Smooth muscle cell (in vitro differentiated cells): ENCODE measurements around the gene LDLRAD1. TPM values are rescaled to one million over a fixed set of nuclear protein-coding genes. Genes with fewer than 3 reads are reported as not detected.

Experiments used
- DNase-seq: peaks from one replicate; lab custom pipeline; 2025; ENCODE audit not compliant: unreplicated experiment; lab: John Stamatoyannopoulos, UW
- H2AFZ ChIP-seq: fragments of 200-600 bp; sonication (generic); 2 replicates; pipeline ENCODE4 v1.6.0; 2016; ENCODE audit warnings: antibody characterized with exemption, low read depth, mild to moderate bottlenecking
- H3F3A ChIP-seq: fragments of 200-600 bp; sonication (generic); 2 replicates; pipeline ENCODE4 v1.6.0; 2017; ENCODE audit warnings: antibody characterized with exemption, low read depth
- H3K27ac ChIP-seq: fragments of 200-600 bp; sonication (generic); 2 replicates; pipeline ENCODE4 v1.5.1; 2016; ENCODE audit warnings: low read depth, mild to moderate bottlenecking
- H3K27me3 ChIP-seq: fragments of 200-600 bp; sonication (generic); 2 replicates; pipeline ENCODE4 v1.6.1; 2016; ENCODE audit warnings: low read depth, mild to moderate bottlenecking
- H3K36me3 ChIP-seq: fragments of 200-600 bp; sonication (generic); 2 replicates; pipeline ENCODE4 v1.5.1; 2016; ENCODE audit warnings: low read depth
- H3K4me1 ChIP-seq: fragments of 200-600 bp; sonication (generic); 2 replicates; pipeline ENCODE4 v1.5.1; 2016; ENCODE audit warnings: low read depth
- H3K4me2 ChIP-seq: fragments of 200-600 bp; sonication (generic); 2 replicates; pipeline ENCODE4 v1.6.0; 2016; ENCODE audit warnings: mild to moderate bottlenecking
- H3K4me3 ChIP-seq: fragments of 200-600 bp; sonication (generic); 2 replicates; pipeline ENCODE4 v1.5.1; 2016; ENCODE audit warnings: mild to moderate bottlenecking
- H3K79me2 ChIP-seq: fragments of 200-600 bp; sonication (generic); 2 replicates; pipeline ENCODE4 v1.6.0; 2016; ENCODE audit warnings: low read depth, mild to moderate bottlenecking
- H3K9ac ChIP-seq: fragments of 200-600 bp; sonication (generic); 2 replicates; pipeline ENCODE4 v1.6.0; 2016; ENCODE audit warnings: low read depth
- H3K9me3 ChIP-seq: fragments of 200-600 bp; sonication (generic); replicated peaks from 2 replicates; pipeline ENCODE4 v1.5.1; 2016; ENCODE audit warnings: low read depth
- H4K20me1 ChIP-seq: fragments of 200-600 bp; sonication (generic); 2 replicates; pipeline ENCODE4 v1.6.0; 2016; ENCODE audit warnings: low read depth
- CTCF ChIP-seq: fragments of 200-600 bp; sonication (generic); IDR thresholded peaks from 2 replicates; pipeline ENCODE4 v1.5.1; 2017; ENCODE audit warnings: borderline replicate concordance, mild to moderate bottlenecking, antibody characterized with exemption; ENCODE audit not compliant: insufficient read depth, poor library complexity, severe bottlenecking
- WGBS: methylation state at CpG from one replicate; pipeline ENCODE4 v1.1.7; 2016; ENCODE audit warnings: low lambda C conversion rate; 5-methylcytosine and 5-hydroxymethylcytosine counted together
- polyA plus RNA-seq: library from polyadenylated mRNA; unstranded; fragments of >200 nt; fragmentation: Nextera tagmentation; extraction: Ambion mirVana; gene quantifications from 2 replicates; pipeline ENCODE4 v1.2.1, GENCODE V29; 2016
- total RNA-seq: library from RNA; depleted of rRNA; stranded (reverse); fragments of >200 nt; gene quantifications from 2 replicates; pipeline ENCODE4 v1.2.3, GENCODE V29; 2014

LDLRAD1 gene
- total and polyA plus RNA-seq, 2 experiments from 2014 or later, result not detected

- TF ChIP-seq CTCF, result no peak
- H3K27ac ChIP-seq, result no peak overlapping the region
- H3K4me3 ChIP-seq, result no peak overlapping the region
- peaks cover 35% of the 10 kb centered on the region for H4K20me1 ChIP-seq
- no peak for DNase-seq
- H3K27me3 ChIP-seq, result no peaks in the 10 kb centered on the region
- H3F3A ChIP-seq, result no peaks in the 10 kb centered on the region
- peaks cover 24% of the 10 kb centered on the region for H3K36me3 ChIP-seq
- no peaks in the 10 kb centered on the region for H3K9me3 ChIP-seq
- H3K4me1 ChIP-seq, result no peaks in the 10 kb centered on the region
- H3K79me2 ChIP-seq, result peaks cover 21% of the 10 kb centered on the region
- no peak overlapping the region for H2AFZ ChIP-seq
- H3K9ac ChIP-seq, result no peak overlapping the region
- H3K4me2 ChIP-seq, result no peak overlapping the region
- WGBS, result 64% methylated on average over 1 of the region's 1 CpG
These were observed 23.8 kb upstream of the LDLRAD1 start for GRCh38 chr1:54041806-54042205.

GRCh38 chr1:54037476-54037875 lies 19.5 kb upstream of the LDLRAD1 start:
- no peak overlapping the region for H2AFZ ChIP-seq
- H3K9ac ChIP-seq, result no peak overlapping the region
- H3K36me3 ChIP-seq, result peaks cover 25% of the 10 kb centered on the region
- no peaks in the 10 kb centered on the region for H3K4me1 ChIP-seq
- H4K20me1 ChIP-seq, result no peaks in the 10 kb centered on the region
- H3K4me3 ChIP-seq, result no peak overlapping the region
- no peaks in the 10 kb centered on the region for H3K79me2 ChIP-seq
- H3K27ac ChIP-seq, result no peak overlapping the region
- TF ChIP-seq CTCF, result no peak
- H3K27me3 ChIP-seq, result no peaks in the 10 kb centered on the region
- no peak for DNase-seq
- H3K9me3 ChIP-seq, result no peaks in the 10 kb centered on the region
- H3K4me2 ChIP-seq, result no peak overlapping the region
- H3F3A ChIP-seq, result no peaks in the 10 kb centered on the region

- H3K27me3 ChIP-seq, result no peaks in the 10 kb centered on the region
- no peaks in the 10 kb centered on the region for H3K4me1 ChIP-seq
- H3K9me3 ChIP-seq, result no peaks in the 10 kb centered on the region
- TF ChIP-seq CTCF, result no peak
- 84% methylated on average over 3 of the region's 3 CpGs for WGBS
- no peaks in the 10 kb centered on the region for H4K20me1 ChIP-seq
- no peak overlapping the region for H3K4me2 ChIP-seq
- H3F3A ChIP-seq, result peaks cover 10% of the 10 kb centered on the region
- H3K4me3 ChIP-seq, result no peak overlapping the region
- H3K79me2 ChIP-seq, result no peaks in the 10 kb centered on the region
- H3K36me3 ChIP-seq, result peaks cover 11% of the 10 kb centered on the region
- no peak overlapping the region for H2AFZ ChIP-seq
- no peak overlapping the region for H3K9ac ChIP-seq
- DNase-seq, result no peak
- H3K27ac ChIP-seq, result peak overlapping the region; percentile 33
These were observed 10.6 kb upstream of the LDLRAD1 start for GRCh38 chr1:54028306-54029251.
